Measurements from ENCODE around the gene SLC35D2.
"Not testable (repeated sequence)": the region's sequence is repeated elsewhere in the genome, so short reads cannot be mapped to it uniquely, and the experiment has no call there.

SLC35D2 gene

DNA sequence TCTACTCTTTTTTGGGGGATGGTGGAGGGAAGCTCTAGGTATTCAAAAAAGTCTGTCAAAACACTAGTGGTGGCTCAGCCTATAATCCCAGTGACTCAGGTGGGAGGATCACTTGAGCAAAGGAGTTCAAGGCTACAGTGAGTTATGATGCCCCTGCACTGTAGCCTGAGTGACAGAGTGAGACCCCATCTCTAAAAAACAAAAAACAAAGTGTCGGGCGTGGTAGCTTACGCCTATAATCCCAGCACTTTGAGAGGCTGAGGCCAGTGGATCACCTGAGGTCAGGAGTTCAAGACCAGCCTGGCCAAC, 15.8 kb upstream of the SLC35D2 start:
- DNase-seq: no peak

DNA sequence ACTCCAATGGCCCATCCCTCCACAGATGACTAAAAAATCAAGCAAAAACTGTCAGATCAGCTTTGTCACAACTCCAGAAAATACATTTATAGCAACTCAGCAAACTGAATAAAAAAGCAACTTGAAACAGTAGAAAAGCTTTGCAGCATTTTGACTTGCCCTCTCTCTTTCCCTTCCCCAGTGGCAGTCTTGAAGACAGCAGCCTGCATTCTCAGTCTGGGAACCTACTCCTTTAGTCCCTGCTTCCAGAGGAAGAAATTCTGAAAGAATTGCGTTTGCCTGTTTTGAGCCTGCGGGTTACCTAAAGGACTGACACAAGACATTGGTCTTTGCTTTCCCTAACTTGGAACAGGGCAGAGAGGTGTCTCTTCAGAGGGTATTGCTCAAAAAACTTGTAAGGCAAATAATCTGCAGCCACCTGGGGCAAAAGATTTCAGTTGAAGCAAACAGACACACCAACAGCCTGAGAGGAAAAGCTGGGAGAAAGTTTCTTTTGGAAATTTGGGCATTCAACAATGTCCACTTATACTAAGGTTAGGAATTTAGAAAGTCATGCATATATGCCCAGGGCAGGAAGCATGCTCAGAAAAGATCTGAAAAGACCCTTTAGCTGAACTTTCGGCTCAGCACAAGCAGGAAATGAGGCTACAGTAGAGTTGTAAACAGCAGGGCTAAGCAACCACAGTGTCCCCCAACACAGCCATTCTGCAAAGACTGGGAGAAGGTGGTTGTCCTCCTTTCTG, 15.2 kb upstream of the SLC35D2 start:
- no peak for DNase-seq

DNA sequence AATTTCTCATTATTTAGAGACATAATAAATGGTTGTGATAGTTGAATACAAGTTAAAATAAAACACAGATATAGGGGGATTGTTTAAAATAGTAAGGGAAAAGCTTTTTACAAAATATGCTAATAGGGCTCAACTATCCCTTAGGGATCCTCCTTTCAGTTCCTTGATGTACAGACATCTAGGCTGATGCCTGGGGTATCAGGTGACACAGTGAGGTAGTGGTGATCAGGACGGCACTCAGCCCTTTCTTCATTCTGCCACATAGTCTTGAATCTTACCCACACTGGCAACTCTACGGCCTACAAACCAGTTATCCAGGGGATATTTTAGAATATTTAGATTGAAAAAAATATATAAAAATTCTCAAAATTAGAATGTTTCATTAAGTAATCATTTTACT, 12.5 kb upstream of the SLC35D2 start:
- no peak for DNase-seq

DNA sequence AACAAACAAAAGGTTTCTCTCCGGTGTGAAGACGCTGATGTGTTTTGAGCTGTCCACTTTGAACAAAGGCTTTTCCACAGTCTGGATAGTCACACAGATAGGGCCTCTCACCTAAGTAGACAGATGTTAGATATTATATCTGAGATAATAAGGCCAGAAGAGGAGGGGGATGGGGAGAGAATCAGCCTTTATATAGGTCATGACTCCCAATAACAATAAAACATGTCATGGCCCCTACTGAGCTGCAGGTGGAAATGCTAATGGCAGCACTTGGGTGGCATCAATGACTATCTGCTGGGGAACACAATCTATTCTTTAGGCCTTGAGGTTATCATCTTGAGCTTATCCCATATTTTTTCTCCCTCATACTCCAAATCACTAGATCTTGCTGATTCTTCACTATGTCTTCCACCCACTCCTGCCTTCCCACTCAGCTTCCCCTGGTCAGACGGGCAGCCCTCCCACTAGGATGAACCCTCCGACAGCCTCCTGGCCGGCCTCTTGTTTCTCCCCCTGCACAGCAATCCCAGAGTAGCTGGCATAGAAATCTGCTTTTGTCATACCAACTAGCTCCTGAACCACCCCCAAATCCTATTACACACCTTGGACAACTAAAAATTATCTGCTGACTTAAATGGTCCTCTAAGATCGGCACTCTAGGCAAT, 11.5 kb upstream of the SLC35D2 start:
- no peak for DNase-seq

DNA sequence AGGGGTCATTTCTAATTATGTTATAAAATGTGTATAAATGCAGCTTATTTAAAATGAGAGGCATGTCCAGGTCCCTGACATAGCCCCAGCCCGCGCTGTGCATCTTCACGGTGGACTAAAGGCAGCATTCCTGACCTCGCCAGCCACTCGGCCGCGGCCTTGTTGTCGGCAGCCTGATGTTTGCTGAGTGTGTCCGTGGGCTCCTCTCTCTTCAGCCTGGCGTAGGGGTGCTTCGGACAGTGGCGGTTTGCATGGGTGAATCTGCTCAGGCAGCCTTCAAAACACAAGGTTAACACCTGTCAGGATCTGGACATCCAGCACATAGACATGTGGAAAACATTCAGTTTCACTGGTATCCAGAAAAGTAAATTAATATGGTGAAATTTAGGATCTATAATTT, 8.8 kb upstream of the SLC35D2 start:
- no peak for DNase-seq

DNA sequence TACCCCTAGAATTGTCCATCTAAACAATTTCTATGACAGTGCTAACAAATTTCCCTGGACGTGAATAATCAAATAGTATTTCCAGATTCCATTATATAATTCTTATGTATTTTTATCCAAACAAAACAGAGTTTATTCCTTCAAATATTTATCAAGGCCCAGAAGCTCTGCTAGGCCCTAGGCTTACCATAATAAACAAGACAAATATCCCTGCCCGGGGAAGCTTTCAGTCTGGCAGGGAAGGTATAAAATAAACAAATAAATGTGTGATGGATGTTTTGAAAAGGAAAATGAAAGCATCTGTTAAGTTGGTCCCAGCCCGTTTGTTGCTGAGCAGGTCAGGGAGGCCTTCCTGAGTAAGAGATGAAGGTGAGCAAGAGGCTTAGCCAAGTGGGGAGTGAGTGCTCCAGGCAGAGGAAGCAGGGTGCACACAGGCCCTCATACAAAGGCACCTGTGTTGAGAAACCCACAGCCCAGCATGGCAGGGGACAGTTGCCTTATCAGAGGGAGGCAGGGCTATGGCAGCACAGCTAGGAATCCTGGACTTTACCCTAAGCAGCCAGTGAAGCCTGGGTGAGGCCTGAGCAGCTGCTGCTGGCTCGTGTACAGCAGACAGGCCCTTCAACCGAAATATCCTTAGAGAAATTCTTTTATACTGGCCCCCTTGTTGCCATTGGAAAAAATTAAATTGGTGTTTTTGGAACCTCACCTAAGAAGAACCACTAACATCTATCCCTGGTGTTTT, 7.7 kb upstream of the SLC35D2 start:
- peak; percentile 27 for DNase-seq

DNA sequence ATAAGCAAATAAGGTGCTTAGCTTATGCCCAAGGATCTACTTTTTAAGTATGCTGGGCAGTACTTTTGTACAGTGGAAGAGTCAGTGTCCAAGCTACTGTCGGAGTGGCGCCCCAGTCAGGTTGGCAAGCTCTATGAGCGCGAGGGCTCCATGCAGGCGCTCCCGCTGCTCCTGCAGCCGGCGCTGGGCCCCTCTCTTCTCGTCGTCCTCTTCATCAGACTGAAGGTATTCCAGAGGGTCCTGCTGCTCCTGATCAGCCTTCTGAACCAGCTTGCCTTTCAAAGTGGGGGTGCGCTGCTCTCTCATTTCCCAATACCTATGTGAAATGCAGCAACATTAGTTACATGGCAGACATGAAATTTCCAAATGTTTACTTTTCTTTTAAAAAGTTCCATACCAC, 4.6 kb upstream of the SLC35D2 start:
- no peak for DNase-seq

DNA sequence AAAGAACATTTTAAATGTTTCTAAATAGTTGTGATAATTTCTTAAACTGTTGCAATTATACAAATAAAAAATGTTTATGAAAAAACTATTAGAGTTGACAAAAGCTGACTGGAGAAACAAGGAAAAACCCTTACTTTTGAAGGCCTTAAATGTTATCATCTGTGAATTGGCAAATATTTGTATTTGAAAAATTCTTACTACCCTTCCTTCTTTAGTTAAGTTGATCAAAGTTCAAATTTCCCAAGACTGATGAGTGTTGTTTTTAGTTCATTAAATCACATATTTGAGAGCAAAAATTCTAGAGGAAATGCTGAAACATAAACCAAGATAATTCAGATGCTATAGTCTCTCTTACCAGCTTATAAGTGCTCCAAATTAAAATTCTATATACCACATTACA, 2.6 kb upstream of the SLC35D2 start:
- no peak for DNase-seq

DNA sequence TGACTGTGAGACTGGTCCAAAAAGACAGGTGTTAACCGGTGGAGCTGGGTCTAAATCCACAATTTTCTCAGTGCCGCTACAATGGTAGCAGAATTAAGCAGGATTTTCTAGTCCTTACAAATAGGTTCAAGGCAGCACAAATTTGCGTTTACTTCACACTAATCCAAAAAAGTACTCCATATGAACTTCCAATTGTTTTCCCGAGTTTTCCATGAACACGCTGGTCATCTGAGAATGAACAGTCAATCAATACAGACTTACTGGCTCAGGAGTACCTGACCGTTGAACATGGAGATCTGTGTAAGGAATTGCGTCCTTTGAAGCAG, 709 bp downstream of the SLC35D2 start:
- DNase-seq: no peak

DNA sequence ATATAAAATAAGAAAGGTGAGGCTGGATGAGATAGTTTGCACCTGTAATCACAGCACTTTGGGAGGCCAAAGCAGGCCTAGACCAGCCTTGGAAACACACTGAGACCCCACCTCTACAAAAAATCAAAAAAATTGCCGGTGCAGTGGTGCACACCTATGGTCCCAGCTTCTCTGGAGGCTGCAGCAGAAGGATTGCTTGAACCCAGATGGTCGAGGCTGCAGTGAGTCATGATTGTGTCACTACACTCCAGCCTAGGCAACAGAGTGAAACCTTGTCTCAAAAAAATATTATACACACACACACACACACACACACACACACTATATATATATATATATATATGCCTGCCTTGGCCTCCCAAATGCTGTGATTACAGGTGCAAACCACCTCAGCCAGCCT, 1.3 kb downstream of the SLC35D2 start:
- no peak for DNase-seq

DNA sequence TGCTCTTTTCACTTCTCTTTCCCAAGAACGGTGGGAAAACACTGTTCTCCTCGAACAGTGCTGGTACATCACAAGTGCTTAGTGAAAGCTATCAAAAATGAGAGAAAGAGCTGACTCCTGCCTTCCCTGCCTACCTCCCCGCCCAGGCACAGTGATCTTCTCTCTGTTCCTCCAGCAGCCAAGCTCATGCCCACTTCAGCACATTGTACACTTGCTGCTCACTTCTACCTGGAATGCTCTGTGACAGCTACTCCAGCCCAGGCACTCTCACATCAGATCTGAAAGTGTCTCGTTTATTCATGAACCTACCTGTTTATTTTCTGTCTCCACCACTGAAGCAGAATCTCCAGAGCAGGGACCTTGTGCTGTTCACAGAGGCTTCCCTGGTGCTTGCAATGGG, 1.8 kb downstream of the SLC35D2 start:
- no peak for DNase-seq

DNA sequence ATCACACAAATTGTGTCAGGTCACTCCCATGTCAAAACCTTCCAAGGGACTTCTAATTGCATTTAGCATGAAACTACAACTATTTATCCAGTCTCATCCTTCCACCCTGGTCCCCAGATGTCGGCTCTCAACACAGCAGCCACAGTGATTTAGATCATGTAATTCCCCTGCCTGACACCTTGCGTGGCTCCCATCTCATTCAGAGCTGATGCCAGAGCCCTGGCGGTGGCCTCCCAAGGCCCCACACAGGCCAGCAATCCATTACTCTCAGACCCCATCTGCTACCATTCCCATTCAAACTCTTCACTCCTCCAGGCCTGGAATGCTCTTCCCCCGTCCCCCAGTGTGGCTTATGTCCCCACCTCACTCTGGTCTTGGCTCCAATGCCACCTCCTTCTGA, 2.4 kb downstream of the SLC35D2 start:
- no peak for DNase-seq

DNA sequence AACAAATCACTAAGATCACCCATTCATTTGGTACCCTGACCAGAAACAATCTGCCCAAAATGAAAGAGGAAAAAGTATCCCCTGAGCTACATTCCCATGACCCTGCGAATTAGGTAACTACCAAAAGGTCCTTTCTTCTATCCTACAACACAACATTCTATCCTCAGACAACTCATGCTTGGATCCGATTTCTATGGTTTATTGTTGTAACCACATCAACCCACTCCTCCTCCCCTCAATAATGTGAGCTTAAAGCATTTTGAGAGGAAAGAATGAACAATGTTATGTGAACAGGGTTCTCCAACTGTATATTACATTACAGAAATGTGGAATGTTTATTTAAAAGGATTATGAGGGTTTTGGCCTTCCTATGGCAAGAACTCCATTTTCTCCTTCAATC, 4.0 kb downstream of the SLC35D2 start:
- no peak for DNase-seq

DNA sequence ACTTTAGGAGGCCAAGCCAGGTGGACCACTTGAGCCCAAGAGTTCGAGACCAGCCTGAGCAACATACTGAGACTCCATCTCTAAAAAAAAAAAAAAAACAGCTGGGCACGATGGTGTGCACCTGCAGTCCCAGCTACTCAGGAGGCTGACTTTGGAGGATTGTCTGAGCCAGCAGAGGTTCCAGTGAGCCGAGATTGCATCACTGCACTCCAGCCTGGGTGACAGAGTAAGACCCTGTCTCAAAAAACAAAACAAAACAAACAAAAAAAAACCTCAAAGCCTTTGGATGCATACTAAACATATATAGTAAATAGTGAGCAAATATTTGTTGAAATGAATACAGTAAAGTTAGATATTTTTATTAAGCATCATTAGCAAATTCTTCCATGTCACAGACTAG, 5.3 kb downstream of the SLC35D2 start:
- DNase-seq: no peak

DNA sequence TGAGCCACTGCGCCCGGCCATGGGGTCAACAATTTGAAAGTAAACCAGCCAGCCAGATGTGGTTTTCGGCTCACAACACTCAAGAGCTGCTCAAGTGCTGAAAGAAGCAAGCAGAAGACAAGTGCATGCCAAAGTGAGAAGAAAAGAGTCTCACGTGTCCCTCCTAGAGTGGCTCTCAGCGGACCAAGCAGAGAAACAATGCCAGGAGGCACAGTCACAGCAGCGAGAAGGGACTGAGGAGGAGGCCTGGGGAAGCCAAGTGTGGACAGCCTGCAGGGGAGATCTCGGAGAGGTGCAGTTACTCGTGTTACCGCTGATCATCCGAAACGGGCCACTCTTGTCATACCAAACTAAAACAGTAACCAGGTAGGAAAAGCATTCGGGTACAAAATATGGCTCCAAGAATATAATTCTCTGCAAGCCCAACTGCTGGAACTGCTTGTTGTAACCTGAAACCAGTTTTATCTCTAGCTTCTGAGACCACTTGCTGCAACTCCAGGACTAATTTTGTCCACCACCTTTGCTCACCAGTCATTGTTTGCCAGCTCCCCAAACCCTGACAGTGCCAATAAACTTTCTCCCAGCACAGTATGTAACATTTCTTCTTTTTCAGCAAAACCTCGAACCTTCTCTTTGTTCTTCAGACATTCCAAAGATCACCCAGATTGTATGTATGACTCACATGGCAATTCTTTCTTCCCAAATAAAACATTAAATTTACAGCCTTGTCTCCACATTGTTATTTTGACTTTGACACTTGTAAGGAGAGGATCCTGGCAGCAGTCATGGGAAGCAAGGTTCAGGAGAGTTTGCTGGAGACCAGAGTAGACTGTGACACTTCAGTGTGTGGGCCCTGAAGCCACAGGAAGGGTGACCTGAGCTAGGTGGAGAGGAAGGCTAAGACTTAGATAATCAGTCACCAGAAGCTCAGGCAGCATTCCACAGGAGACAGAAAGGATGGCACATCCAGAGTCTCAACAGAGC, 6.3 kb downstream of the SLC35D2 start:
- DNase-seq: no peak

DNA sequence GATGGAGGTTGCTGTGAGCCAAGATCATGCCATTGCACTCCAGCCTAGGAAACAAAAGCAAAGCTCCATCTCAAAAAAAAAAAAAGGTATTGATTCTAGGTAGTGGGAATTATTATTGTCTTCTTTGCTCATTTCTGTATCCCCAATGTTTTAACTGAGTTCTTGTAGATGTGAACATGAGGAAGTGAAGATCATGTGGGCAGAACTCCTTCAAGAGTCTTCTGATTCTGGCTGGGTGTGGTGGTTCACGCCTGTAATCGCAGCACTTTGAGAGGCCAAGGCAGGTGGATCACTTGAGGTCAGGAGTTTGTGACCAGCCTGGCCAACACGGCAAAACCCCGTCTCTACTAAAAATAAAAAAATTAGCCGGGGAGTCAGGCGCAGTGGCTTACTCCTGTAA, 8.0 kb downstream of the SLC35D2 start:
- not testable (repeated sequence) for DNase-seq

DNA sequence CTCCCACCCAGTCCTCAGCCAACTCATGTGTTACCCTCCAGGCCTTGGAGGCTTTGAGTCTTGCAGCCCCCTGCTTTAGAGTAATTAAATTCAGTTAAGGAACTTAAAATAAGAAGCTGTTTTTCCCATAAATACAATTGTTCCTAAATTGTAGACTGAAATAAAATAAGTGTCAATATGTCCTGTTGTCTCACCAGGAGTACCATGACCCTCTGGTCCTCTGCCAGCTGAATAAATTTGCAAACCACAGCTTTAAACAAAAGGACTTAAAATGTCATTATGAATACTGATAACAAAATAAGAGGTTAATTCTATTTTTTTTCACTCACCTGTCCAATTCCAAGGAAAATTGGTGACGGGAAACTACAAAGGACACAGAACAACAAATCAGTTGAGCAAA, 15.6 kb downstream of the SLC35D2 start:
- DNase-seq: no peak

DNA sequence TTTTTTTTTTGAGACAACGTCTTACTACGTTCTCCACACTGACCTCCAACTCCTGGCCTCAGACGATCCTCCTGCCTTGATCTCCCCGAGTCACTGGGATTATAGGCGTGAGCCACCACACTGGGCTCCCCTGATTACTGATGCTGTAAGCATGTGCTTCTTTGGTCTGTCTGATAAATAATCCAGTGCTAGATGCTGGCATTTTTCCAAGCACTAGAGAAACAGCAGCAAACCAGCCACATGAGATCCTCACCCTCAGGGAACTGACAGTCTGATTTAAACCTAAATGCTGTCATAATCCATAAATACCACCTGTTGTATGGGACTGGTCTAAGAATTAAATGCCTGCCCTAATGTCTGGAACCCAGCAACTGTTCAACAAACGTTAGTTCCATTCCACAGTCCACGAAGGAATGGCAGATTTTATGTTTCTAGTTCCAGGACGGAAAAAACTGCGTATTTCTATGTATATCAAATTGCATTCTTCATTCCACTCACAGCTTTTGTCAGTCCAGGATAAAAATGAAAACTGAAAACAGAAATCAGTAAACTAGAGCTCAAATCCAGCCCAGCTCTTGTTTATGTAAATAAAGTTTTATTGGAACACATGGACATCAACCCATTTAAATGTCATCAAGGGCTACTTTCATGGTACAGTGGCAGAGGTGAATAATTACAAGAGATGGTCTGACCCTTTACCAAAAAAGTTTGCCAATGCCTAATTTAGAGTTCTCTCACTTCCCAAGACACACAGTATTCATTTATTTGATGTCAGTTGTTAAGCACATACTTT, 20.1 kb downstream of the SLC35D2 start:
- DNase-seq: peak; percentile 79

DNA sequence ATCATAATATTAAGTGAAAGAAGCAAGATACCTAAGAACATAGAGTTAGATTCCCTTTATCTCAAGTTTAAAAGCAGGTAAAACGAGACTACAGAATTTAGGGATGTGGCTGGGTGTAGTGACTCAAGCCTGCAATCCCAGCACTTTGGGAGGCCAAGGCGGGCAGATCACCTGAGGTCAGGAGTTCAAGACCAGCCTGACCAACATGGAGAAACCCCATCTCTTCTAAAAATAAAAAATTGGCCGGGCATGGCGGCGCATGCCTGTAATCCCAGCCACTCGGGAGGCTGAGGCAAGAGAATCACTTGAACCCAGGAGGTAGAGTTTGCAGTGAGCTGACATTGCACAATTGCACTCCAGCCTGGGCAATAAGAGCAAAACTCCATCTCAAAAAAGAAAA, 21.4 kb downstream of the SLC35D2 start:
- not testable (repeated sequence) for DNase-seq

DNA sequence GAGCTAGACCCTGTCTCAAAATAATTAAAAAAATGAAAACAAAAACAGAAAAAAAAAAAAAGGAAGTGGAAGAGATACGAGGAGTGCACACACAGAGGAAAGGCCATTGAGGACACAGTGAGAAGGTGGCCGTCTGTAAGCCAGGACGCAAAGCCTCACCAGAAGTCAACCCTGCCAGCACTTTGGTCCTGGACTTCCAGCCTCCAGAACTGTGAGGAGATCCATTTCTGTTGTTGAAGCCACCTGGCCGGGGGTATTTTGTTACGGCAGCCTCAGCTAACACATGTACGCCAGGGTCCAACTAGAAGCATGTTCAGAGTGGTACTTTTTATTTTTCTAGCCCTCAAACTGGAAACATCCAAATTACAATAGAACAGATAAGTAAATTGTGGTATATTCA, 21.8 kb downstream of the SLC35D2 start:
- DNase-seq: no peak

DNA sequence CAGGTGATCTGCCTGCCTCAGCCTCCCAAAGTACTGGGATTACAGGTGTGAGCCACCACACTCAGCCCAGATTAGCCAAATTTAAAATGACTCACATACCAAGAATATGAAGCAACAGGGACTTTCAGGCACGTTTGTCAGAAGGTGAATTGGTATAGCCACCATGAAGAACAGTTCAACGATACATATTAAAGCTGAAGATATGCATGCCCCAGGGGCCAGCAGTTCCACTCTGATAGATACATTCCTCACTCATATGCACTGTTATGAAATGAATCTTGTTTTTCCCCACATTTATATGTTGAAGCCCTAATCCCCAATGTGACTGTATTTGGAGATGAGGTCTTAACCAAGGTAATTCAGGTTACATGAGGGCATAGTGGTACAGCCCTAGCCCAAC, 22.5 kb downstream of the SLC35D2 start:
- DNase-seq: no peak

DNA sequence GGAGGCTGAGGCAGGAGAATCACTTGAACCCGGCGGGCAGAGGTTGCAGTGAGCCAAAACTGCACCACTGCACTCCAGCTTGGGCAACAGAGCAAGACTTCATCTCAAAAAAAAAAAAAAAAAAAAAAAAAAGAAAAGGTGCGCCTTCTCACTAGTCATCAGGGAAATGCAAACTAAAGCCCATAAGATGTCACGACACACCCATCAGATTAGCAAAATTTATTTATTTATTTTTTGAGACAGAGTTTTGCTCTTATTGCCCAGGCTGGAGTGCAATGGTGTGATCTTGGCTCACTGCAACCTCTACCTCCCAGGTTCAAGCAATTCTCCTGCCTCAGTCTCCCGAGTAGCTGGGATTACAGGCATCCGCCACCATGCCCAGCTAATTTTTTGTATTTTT, 23.0 kb downstream of the SLC35D2 start:
- DNase-seq: not testable (repeated sequence)
